OCI-LY3 (cell line): ENCODE measurements around the gene ZSCAN21.

Experiments
- EZH2phosphoT487 ChIP-seq: fragments of 200-600 bp; shearing (Covaris generic); IDR thresholded peaks from 2 replicates; pipeline ENCODE4 v1.6.1; 2018; ENCODE audit warnings: antibody characterized with exemption, mixed run types, low read depth
- TF ChIP-seq, protein P1 (sequence below): fragments of 200-600, 300-600 bp; sonication (generic); IDR thresholded peaks from 2 replicates; pipeline ENCODE4 v1.5.1; 2014; ENCODE audit warnings: antibody characterized with exemption, low read length, low read depth

DNA sequence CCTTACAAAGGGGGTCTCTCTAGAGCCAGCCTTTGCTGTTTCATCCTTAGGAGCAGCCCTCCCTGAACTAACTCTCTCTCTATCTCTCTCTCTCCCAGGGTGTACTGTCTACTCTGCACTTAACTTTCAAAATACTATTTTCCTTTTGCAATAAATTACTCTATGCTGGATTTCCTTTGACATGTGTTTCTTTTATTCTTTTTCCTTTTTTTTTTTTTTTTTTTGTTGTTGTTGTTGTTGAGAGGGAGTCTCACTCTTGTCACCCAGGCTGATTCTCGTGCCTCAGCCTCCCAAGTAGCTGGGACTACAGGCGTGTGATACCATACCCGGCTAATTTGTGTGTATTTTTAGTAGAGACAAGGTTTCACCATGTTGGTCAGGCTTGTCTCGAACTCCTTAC, 33.4 kb downstream of the ZSCAN21 start:
- TF ChIP-seq, protein P1, sequence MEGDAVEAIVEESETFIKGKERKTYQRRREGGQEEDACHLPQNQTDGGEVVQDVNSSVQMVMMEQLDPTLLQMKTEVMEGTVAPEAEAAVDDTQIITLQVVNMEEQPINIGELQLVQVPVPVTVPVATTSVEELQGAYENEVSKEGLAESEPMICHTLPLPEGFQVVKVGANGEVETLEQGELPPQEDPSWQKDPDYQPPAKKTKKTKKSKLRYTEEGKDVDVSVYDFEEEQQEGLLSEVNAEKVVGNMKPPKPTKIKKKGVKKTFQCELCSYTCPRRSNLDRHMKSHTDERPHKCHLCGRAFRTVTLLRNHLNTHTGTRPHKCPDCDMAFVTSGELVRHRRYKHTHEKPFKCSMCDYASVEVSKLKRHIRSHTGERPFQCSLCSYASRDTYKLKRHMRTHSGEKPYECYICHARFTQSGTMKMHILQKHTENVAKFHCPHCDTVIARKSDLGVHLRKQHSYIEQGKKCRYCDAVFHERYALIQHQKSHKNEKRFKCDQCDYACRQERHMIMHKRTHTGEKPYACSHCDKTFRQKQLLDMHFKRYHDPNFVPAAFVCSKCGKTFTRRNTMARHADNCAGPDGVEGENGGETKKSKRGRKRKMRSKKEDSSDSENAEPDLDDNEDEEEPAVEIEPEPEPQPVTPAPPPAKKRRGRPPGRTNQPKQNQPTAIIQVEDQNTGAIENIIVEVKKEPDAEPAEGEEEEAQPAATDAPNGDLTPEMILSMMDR, result no peak
- no peak for TF ChIP-seq EZH2phosphoT487
